OCI-LY1 (cell line): ENCODE measurements around the gene SLC39A9.
"Not testable (repeated sequence)": the region's sequence is repeated elsewhere in the genome, so short reads cannot be mapped to it uniquely, and the experiment has no call there.

Experiments used
- H2AFZ ChIP-seq: fragments of 200-600 bp; sonication (generic), shearing (Covaris generic); 2 replicates; pipeline ENCODE4 v1.6.0; 2014; ENCODE audit warnings: antibody characterized with exemption, mild to moderate bottlenecking, low read length
- H3F3A ChIP-seq: fragments of 200-600 bp; sonication (generic), shearing (Covaris generic); 2 replicates; pipeline ENCODE4 v1.6.0; 2014; ENCODE audit warnings: mild to moderate bottlenecking, antibody characterized with exemption, low read length, moderate library complexity; ENCODE audit not compliant: insufficient read depth
- H3K27ac ChIP-seq: fragments of 200-600 bp; sonication (generic); 2 replicates; pipeline ENCODE4 v1.5.1; 2014; ENCODE audit warnings: low read length, mixed run types, mild to moderate bottlenecking, low read depth; ENCODE audit not compliant: poor library complexity, severe bottlenecking
- H3K27me3 ChIP-seq: fragments of 200-600 bp; sonication (generic); 2 replicates; pipeline ENCODE4 v1.6.0; 2014; ENCODE audit warnings: antibody characterized with exemption, mild to moderate bottlenecking, low read length, moderate library complexity; ENCODE audit not compliant: insufficient read depth
- H3K36me3 ChIP-seq: fragments of 200-600 bp; sonication (generic); 2 replicates; pipeline ENCODE4 v1.6.1; 2014; ENCODE audit warnings: mild to moderate bottlenecking, antibody characterized with exemption, low read length, moderate library complexity, mixed read lengths; ENCODE audit not compliant: insufficient read depth
- H3K4me1 ChIP-seq: fragments of 200-600 bp; sonication (generic); 2 replicates; pipeline ENCODE4 v1.5.1; 2014; ENCODE audit warnings: mild to moderate bottlenecking, low read length, moderate library complexity; ENCODE audit not compliant: insufficient read depth, severe bottlenecking
- H3K4me2 ChIP-seq: fragments of 200-600 bp; sonication (generic), shearing (Covaris generic); 2 replicates; pipeline ENCODE4 v1.6.1; 2014; ENCODE audit warnings: low read length
- H3K4me3 ChIP-seq: fragments of 200-600 bp; sonication (generic); 2 replicates; pipeline ENCODE4 v1.5.1; 2014; ENCODE audit warnings: low read length, low read depth, mild to moderate bottlenecking, mixed read lengths; ENCODE audit not compliant: poor library complexity, severe bottlenecking
- H3K79me2 ChIP-seq: fragments of 200-600 bp; shearing (Covaris generic); 2 replicates; pipeline ENCODE4 v1.6.1; 2016; ENCODE audit warnings: mixed run types, low read length, mixed read lengths; ENCODE audit not compliant: insufficient read depth
- H3K9ac ChIP-seq: fragments of 200-600 bp; sonication (generic), shearing (Covaris generic); 2 replicates; pipeline ENCODE4 v1.6.1; 2014; ENCODE audit warnings: mild to moderate bottlenecking, low read length, mixed read lengths
- H3K9me2 ChIP-seq: fragments of 200-600 bp; sonication (generic), shearing (Covaris generic); 2 replicates; pipeline ENCODE4 v1.6.1; 2014; ENCODE audit warnings: low read depth, mild to moderate bottlenecking, low read length, mixed read lengths
- H3K9me3 ChIP-seq: fragments of 200-600 bp; shearing (Covaris generic); 2 replicates; pipeline ENCODE4 v1.6.1; 2014; ENCODE audit warnings: low read length, mixed read lengths
- H4K20me1 ChIP-seq: fragments of 200-600 bp; sonication (generic), shearing (Covaris generic); 2 replicates; pipeline ENCODE4 v1.6.0; 2016; ENCODE audit warnings: mild to moderate bottlenecking, low read length; ENCODE audit not compliant: insufficient read depth
- EZH2 ChIP-seq: fragments of 200-600 bp; sonication (generic), shearing (Covaris generic); IDR thresholded peaks from 2 replicates; pipeline ENCODE4 v1.8.0; 2017; ENCODE audit warnings: borderline replicate concordance, mixed run types, mild to moderate bottlenecking, antibody characterized with exemption, low read length, moderate library complexity, mixed read lengths
- TF ChIP-seq, protein P1 (sequence below): fragments of 200-600 bp; sonication (generic), shearing (Covaris generic); IDR thresholded peaks from 2 replicates; pipeline ENCODE4 v1.5.1; 2017; ENCODE audit warnings: mild to moderate bottlenecking, antibody characterized with exemption, low read length, moderate library complexity, mixed read lengths

Gene SLC39A9

DNA sequence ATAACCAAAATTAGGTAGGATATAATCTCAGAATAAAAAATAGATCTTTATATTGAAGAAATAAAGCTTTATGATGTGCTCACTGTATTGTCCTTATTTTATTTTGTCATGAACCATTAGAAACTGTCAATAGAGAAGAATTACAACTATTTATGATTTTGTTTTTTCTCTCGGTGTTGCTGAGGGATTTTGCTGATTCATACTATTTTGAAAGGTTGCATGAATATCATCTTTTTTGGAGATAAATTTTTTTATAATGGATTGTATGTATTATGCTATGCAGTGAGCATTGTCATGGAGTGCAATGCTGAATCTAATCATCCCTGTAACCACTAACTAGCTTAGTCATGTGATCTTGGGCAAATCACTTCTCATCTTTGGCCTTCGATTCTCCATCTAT is 15.0 kb downstream of the SLC39A9 start:
- no peaks in the 10 kb centered on the region for H4K20me1 ChIP-seq
- TF ChIP-seq, protein P1, sequence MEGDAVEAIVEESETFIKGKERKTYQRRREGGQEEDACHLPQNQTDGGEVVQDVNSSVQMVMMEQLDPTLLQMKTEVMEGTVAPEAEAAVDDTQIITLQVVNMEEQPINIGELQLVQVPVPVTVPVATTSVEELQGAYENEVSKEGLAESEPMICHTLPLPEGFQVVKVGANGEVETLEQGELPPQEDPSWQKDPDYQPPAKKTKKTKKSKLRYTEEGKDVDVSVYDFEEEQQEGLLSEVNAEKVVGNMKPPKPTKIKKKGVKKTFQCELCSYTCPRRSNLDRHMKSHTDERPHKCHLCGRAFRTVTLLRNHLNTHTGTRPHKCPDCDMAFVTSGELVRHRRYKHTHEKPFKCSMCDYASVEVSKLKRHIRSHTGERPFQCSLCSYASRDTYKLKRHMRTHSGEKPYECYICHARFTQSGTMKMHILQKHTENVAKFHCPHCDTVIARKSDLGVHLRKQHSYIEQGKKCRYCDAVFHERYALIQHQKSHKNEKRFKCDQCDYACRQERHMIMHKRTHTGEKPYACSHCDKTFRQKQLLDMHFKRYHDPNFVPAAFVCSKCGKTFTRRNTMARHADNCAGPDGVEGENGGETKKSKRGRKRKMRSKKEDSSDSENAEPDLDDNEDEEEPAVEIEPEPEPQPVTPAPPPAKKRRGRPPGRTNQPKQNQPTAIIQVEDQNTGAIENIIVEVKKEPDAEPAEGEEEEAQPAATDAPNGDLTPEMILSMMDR = no peak
- TF ChIP-seq EZH2 = no peak
- no peaks in the 10 kb centered on the region for H3K27me3 ChIP-seq
- H3K9me2 ChIP-seq = no peaks in the 10 kb centered on the region
- H2AFZ ChIP-seq = no peak overlapping the region
- no peaks in the 10 kb centered on the region for H3F3A ChIP-seq
- H3K4me1 ChIP-seq = no peaks in the 10 kb centered on the region
- no peak overlapping the region for H3K9ac ChIP-seq
- no peak overlapping the region for H3K27ac ChIP-seq
- H3K36me3 ChIP-seq = no peaks in the 10 kb centered on the region
- H3K4me2 ChIP-seq = no peak overlapping the region
- H3K79me2 ChIP-seq = peaks cover 27% of the 10 kb centered on the region
- H3K4me3 ChIP-seq = no peak overlapping the region
- no peaks in the 10 kb centered on the region for H3K9me3 ChIP-seq

DNA sequence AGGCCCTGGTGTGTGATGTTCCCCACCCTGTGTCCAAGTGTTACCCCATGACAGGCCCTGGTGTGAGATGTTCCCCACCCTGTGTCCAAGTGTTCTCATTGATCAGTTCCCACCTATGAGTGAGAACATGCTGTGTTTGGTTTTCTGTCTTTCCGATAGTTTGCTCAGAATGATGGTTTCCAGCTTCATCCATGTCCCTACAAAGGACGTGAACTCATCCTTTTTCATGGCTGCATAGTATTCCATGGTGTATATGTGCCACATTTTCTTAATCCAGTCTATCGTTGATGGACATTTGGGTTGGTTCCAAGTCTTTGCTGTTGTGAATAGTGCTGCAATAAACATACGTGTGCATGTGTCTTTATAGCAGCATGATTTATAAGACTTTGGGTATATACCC is 17.6 kb downstream of the SLC39A9 start:
- not testable (repeated sequence) for H2AFZ ChIP-seq, H3K27ac ChIP-seq, H3K27me3 ChIP-seq, H4K20me1 ChIP-seq, H3K36me3 ChIP-seq, H3K9me3 ChIP-seq, H3K4me2 ChIP-seq, H3K9ac ChIP-seq, H3F3A ChIP-seq, H3K4me1 ChIP-seq, H3K4me3 ChIP-seq, H3K9me2 ChIP-seq
- H3K79me2 ChIP-seq = peaks cover 12% of the 10 kb centered on the region; the same call in 1 of the 2 replicates

DNA sequence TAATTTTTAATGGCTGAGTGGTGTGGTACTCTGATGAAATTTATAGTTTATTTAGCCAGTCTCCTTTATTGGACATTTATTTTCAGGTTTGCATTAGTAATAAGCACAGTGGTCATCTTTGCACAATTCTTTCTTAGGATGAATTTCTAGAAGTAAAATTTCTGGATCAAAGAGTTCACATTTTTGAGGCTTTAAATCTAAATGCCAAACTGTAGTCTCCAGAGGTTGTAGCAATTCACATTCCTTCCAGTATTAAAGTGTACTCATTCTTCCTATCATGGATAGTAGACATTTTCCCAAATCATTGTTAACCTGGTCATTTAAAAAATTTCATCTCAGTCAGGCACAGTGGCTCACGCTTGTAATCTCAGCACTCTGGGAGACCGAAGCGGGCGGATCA is 24.8 kb downstream of the SLC39A9 start:
- H3K36me3 ChIP-seq = peaks cover 39% of the 10 kb centered on the region
- no peak overlapping the region for H2AFZ ChIP-seq
- no peaks in the 10 kb centered on the region for H3F3A ChIP-seq
- no peak overlapping the region for H3K27ac ChIP-seq
- H3K4me1 ChIP-seq = no peaks in the 10 kb centered on the region
- no peaks in the 10 kb centered on the region for H3K9me3 ChIP-seq
- H3K9me2 ChIP-seq = no peaks in the 10 kb centered on the region
- no peaks in the 10 kb centered on the region for H3K27me3 ChIP-seq
- H3K79me2 ChIP-seq = peaks cover 6% of the 10 kb centered on the region; the same call in 1 of the 2 replicates
- H3K4me3 ChIP-seq = no peak overlapping the region
- no peak overlapping the region for H3K4me2 ChIP-seq
- TF ChIP-seq, protein P1 = no peak
- no peak for TF ChIP-seq EZH2
- H3K9ac ChIP-seq = no peak overlapping the region
- H4K20me1 ChIP-seq = no peaks in the 10 kb centered on the region

DNA sequence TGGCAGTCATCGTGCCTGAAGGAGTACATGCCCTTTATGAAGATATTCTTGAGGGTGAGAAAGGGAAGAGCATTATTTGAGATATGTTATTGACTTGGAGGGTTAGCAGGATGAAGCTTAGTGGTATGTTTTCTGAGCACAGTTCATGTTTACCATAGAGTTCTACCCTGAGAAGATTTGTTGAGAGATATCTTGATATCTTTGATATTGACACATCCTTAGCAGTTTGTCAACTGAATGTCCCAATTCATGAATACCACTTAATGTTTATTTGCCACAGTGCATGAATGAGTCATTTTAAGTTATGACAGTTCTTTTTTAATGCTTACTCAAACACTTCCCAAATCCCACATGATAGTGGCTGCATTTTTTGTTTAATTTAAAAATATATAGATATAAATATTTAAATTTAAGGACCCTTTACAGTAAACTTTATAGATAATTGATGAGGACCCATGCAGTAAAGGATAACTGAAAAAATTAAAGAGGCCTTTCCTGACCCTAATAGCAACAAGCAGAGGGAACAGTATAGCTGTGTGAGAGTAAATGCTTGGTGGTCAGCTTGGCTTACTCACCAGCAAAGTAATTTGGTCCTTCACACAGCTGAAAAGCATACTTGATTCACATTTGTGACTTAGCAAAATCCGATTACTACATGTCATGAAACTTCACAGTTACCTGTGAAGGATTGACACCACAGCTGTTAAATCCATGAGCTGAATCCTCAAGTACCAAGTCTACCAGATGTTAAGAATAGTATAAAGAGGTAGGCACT is 25.8 kb downstream of the SLC39A9 start:
- no peaks in the 10 kb centered on the region for H3K27me3 ChIP-seq
- no peak overlapping the region for H3K9ac ChIP-seq
- no peak overlapping the region for H3K4me3 ChIP-seq
- TF ChIP-seq, protein P1 = no peak
- no peak for TF ChIP-seq EZH2
- H3K4me1 ChIP-seq = no peaks in the 10 kb centered on the region
- no peak overlapping the region for H3K27ac ChIP-seq
- no peaks in the 10 kb centered on the region for H3K9me3 ChIP-seq
- peaks cover 6% of the 10 kb centered on the region; the same call in 1 of the 2 replicates for H3K79me2 ChIP-seq
- peaks cover 41% of the 10 kb centered on the region for H3K36me3 ChIP-seq
- no peaks in the 10 kb centered on the region for H3F3A ChIP-seq
- no peaks in the 10 kb centered on the region for H4K20me1 ChIP-seq
- H3K9me2 ChIP-seq = no peaks in the 10 kb centered on the region
- no peak overlapping the region for H3K4me2 ChIP-seq
- no peak overlapping the region for H2AFZ ChIP-seq
